ENCODE measurements around the gene MRPL53.
A peak's percentile ranks its signal among the peaks of the same experiment; 100 is the strongest.
"Not testable (repeated sequence)": the region's sequence is repeated elsewhere in the genome, so short reads cannot be mapped to it uniquely, and the experiment has no call there.

Gene MRPL53

DNA sequence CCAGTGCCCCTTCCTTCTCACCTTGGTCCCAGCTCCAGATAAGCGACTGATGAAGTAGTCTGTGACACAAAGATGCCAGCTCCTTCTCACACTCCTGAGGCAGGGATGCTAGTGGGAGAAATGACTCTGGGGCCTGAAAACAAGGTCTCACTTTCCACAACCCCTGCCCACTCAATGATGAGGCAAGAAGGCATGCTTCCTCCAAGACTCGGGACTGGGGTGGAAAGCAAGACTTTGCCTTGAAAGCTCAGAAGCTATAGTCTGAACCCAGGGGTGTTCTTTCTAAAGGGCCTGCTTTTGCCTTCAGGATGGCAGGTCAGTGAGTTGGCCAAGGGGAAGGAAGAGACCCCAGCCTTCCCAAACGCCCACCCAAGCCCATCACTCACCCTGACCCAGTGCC lies 9.0 kb upstream of the MRPL53 start:
- DNase-seq, result no peak

DNA sequence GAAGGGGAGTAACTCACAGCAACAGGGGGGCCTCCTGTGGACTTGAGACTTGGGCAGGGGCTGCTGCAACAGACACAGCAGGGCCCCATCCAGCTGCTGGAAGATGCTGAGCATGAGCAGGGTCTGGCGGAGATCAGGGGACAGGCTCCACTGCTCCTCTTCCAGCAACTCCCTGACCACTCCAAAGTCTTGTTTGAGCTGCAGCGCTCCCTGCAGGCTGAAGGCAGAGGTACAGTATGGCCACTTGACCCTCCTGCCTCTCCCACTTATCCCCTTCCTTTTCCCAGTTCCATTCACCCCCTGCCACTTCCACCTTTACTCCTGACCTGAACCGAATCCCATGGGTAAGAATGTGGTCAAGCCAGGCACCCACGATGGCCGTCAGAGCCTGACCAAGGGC lies 2.4 kb upstream of the MRPL53 start:
- DNase-seq, result no peak

DNA sequence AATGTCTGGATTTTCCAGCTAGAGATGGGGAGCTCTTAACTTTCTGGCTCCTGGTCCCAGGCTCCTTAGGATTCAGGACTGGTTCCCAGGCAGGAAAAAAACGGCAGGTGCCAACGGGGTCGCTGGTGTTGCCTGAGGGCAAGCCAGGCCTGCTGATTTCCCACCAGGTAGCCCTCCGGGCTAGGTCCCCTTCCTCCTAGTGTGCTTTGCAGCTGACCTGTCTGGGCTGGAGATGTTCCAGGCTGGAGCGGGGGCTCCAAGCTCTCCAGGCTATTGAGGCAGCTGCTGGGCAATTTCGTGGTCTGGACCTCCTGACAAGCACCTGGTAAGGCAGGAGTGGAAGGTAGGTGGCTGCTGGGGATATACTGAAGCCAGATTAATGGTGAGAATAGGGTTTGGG lies 2.0 kb upstream of the MRPL53 start:
- DNase-seq, result no peak

DNA sequence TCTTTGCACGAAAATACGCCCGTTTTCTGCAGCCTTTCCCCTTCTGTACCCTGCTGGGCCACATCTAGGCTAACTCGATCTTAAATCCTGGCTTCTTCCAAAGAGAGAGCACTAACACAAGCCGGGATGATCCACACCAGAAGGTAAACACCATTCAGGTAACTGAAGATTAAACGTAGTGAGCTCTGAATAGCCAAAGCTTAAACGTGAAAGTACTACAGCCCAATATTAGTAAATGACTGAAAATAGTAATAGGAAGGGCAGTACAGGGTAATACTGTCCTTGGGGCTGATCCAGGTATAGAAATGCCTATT lies 422 bp upstream of the MRPL53 start:
- DNase-seq, result no peak

DNA sequence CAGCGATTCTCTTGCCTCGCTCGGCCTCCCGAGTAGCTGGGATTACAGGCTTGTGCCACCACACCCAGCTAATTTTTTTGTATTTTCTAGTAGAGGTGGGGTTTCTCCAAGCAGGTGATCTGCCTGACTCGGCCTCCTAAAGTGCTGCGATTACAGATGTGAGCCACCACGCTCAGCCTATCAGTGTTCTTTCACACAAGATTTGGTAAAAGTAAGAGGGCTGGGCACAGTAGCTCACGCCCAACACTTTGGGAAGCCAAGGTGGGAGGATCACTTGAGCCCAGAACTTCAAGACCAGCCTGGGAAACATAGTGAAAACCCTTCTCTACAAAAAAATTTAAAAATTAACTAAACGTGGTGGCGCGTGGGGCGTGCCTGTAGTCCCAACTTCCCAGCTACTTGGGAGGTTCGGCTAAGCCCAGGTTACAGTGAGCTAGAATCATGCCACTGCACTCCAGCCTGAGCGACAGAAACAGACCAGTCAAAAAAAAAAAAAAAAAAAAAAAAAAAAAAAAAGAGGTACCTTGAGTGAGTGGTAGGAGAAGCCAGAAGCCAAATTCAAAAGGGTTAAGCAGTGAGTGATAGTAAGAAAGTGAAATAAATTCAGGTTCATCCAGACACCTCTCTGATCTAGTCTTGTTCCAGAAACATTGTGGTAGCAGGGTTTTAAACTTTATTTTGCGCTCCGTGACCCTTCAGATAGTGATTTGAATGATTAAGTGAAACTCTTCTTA lies 981 bp downstream of the MRPL53 start:
- peak; percentile 63 for DNase-seq

DNA sequence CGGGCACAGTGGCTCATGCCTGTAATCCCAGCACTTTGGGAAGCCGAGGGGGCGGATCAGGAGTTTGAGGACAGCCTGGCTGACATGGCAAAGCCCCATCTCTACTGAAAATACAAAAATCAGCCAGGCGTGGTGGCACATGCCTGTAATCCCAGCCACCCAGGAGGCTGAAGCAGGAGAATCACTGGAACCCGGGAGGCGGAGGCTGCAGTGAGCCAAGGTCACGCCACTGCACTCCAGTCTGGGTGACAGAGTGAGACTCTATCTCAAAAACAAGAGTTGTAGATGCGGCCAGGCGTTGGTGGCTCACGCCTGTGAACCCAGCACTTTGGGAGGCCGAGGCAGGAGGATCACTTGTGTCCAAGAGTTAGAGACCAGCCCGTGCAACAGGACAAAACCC lies 1.7 kb downstream of the MRPL53 start:
- DNase-seq, result not testable (repeated sequence)

DNA sequence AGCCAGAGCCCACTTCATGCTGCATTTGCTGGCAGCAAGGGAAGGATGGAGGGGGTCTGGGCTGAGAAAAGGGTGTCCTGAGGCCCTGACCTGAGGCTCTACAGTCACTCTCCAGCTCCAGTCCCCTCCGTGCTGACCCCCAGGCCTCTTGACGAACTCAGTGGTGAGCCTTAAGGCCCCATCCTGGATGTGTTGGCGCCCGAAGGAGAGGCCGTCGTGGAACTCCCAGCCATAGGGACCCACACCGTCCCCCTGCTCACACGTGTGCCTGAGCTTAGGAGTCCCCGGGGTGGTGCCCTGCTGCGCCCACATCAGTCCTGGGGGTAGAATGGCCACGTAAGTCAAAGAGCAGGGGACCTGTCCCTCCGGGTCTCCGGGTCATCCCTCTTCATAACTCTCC lies 8.1 kb downstream of the MRPL53 start:
- no peak for DNase-seq

DNA sequence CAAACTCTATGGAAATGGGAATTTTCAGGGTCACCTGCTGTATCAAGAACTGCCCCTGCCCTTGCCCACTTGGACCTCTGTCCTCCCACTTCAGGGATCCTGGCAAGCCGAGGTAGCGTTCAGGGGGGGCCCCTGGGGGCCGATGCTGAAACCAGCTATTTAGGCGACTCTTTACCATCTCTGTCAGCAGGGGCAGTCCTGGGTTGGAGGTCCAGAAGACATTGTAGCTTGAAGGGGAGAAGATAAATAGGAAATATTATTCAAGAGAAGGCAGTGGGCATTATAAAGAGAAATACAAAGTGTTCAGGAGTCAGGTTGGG lies 9.7 kb downstream of the MRPL53 start:
- no peak for DNase-seq

DNA sequence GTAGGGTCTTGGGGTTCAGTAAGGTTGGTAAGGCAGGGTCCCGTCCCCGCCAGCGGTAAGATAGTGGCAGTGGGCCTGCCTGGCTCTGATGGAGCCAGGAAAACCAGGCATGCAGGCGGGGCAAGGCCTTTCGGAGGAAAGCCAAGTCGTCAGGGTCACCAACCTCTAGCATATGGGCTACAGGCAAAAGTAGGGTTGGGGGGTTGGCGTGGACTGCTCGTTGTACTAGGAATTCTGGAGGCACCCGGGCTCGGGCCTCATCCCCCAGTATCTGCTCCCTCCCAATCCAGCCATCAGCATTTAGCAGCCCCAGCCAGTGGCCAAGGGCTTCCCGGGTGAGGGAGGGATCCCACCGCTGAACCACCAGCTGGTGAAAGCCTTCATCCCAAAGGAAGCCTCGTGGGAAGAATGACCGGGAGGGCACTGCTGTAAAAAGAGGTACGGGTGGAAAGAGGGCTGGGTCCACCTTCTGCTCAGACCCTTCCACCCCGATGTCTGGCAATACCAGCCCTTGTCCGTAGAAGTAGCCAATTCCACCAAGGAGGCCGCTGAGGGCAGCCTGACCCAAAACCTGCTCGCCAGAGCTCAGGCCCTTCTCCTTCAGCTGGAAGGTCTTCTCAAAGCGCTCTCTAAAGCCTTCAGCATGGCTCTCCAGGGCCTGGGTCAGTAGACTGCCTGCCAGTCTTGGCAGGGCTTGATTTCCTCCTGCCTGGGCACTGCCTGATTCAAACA lies 10.3 kb downstream of the MRPL53 start:
- no peak for DNase-seq

DNA sequence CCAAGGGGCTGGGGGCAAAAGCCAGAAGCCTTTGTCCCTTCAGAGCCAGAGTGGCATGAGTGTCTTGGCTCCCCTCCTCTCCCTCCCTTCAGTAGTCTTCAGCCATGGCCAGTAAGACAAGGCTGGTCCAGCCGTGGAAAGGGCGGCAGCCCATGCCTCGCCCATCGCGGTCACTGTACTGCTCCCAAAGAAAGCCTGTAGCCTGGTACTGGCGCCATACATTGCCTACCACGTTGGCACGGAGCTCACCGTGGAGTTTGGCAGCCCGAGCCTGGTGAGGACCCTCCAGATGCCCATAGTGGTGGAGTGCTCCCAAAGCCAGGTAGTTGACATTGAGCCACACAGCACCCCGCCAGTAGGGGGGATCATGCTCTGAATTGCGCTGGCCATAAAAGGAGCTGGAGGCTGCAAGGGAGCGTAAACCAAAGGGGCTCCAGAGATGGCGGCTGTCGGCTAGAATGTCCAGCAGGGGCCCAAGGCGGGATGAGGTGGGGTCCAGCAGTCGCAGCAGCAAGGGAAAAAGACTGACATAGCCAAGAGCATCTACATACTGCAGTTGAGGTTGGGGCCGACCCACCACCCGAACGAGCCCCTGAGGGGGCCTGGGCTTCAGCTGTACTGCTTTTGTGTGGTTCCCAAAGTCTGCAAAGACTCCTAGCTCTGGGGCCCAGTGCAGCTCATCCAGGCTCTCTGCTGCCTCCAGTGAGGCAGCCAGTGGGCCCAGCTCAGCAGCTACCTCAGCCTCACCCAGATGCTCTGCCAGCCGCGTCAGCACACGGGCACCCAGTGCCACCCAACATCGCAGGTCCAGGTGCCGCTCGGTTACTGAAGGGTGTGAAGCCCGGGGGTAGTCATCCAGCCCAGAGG lies 11.1 kb downstream of the MRPL53 start:
- no peak for DNase-seq

DNA sequence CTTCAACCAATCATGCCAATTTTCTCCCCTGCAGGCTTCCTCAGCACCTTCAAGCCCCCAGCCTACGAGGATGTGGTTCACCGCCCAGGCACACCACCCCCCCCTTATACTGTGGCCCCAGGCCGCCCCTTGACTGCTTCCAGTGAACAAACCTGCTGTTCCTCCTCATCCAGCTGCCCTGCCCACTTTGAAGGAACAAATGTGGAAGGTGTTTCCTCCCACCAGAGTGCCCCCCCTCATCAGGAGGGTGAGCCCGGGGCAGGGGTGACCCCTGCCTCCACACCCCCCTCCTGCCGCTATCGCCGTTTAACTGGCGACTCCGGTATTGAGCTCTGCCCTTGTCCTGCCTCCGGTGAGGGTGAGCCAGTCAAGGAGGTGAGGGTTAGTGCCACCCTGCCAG lies 12.3 kb downstream of the MRPL53 start:
- not testable (repeated sequence) for DNase-seq

DNA sequence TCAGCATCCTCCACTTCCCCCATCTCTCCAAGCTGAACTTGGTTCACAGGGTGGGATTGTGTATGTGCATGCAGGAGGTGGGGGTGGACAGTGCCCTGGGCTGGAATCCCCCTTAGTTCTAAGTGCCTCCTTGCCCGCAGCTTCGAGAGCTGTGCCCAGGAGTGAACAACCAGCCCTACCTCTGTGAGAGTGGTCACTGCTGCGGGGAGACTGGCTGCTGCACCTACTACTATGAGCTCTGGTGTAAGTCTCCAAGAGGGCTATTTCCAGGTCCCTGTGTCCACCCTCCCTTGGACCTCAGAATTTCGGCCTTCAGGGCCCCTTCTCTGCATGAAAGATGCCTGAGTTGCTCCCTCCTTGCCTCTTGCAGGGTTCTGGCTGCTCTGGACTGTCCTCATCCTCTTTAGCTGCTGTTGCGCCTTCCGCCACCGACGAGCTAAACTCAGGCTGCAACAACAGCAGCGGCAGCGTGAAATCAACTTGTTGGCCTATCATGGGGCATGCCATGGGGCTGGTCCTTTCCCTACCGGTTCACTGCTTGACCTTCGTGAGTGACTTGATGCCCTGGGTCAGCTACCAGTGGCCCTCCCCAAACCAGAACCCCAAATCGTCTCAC lies 12.9 kb downstream of the MRPL53 start:
- DNase-seq, result not testable (repeated sequence)

DNA sequence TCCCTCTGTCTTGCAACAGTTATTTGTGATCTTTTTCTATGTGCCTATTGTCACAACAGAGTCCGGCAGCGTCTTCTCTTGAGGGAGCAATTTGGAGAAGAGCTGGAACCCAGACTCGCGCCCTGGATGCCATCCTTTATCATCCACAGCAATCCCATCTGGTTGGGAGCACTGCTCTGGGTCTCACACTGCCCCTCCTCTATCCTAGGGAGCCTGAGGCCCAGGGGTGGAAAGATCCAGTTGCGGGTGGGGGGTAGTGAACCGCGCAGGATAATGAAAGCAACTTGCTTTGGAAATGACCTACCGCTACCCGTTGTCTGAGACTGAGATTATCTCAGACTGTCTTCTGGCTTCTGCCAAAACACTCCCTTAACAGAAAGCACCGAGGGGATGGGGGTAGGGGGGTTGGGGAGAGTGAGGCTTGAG lies 13.5 kb downstream of the MRPL53 start:
- DNase-seq, result no peak

DNA sequence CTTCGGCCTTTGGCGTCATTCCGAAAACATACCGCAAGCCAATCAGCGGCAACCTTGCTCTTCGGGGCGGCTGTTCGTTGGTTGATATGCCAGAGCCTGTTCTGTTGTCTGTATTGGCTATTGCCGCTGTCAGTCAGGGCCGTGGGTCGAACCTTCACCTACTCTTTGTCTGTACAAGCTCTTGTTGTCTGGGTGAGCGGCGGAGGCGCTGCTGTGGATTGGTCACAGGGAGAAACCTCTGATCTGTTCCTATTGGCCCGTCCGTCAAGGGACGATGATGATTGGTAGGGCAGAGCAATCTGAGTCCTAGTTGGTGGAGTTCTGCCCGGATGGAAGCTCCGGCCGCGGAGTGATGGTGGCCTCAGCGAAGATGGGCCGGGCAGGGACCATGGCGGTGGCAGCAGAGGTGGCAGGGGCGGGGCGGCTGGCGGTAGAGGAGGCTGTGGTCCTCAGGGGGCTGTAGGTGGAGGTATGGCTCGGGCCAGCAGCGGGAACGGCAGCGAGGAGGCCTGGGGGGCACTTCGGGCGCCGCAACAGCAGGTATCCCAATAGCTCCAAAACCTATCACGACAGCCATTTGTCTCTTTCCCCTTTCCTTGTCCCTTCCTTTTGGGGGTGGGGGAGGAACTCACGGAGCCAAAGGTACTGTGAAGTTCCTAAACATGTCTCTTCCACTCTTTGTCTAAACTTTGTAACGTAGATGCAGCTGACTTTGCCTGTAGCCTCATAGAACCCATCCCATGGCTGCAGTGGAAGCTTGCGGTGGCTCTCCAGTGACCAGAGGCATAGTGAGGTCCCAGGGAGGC lies 14.1 kb downstream of the MRPL53 start, which contains the start of gene WBP1:
Gene WBP1, plus strand, starts transcription at position 307 of the 806 bp plus-strand sequence. Its CDS starts 165 bp downstream, at position 472.
- peak; percentile 100 for DNase-seq

DNA sequence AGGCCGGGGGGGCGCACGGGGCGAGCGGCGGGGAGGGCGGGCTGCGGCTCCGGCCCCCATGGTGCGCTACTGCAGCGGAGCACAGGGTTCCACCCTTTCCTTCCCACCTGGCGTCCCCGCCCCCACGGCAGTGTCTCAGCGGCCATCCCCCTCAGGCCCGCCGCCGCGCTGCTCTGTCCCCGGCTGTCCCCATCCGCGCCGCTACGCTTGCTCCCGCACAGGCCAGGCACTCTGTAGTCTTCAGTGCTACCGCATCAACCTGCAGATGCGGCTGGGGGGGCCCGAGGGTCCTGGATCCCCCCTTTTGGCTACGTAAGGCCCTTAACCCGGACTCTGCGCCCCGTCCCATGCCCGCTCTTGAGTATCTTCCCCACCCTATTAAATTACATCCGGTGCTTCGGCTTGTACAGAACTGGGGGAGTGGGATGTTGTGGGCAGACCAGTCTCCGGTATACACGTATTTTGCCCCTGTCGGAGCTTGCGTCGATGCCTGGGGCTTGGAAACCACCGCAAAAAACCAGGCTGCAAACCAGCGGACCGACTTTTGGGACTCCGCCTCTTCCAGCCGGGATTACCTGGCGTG lies 14.8 kb downstream of the MRPL53 start:
- no peak for DNase-seq

DNA sequence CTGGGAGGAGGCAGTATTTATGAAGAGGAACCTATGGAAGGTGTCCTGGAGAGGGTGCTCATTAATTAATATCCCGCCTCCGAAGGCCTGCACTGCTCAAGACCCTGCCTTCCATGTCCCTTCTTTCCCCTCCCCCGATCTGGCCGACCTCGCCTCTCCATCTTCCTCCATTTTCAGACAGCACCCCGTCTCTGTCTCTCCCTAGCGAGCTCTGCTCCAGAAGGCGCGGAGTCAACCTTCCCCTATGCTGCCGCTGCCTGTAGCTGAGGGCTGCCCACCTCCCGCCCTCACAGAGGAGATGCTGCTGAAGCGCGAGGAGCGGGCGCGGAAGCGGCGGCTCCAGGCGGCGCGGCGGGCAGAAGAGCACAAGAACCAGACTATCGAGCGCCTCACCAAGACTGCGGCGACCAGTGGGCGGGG lies 15.3 kb downstream of the MRPL53 start:
- peak; percentile 27 for DNase-seq

DNA sequence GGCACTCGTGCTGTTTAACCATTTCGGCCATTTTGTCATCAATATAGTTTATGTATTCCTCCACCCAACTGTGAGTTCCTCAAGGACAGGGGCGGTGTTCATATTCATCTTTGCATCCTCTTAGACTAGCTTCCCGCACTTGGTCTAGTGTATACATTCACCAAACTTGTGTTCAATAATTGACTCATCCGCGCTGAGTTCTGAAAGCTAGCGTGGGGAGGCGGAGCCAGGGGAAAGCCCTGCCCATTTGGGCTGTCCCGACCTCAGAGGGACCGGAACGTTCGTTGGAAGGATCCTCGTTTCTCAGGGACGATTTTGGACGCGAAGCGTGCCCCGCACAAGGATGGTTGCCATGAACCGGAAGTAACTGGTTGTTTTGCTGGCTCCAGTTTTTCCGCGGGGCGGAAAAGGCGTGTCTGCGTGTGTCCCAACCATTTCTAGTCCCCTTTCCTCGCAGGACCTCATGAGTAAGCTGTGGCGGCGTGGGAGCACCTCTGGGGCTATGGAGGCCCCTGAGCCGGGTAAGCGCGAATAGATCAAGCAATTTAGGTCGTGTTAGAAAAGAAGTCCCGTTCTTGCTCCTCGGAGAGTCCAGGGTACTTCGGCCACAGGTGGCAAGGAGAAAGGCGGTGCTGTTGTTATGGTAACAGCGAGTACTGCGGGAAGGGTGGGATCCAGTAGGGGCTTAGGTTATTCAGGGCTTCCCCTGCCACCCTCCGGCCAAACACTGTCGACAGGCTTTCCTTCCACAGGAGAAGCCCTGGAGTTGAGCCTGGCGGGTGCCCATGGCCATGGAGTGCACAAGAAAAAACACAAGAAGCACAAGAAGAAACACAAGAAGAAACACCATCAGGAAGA lies 17.6 kb downstream of the MRPL53 start, which contains the start of gene INO80B:
Gene INO80B, plus strand, starts transcription at position 434 of the 858 bp plus-strand sequence. Its CDS starts 30 bp downstream, at position 464.
- DNase-seq, result peak; percentile 99

DNA sequence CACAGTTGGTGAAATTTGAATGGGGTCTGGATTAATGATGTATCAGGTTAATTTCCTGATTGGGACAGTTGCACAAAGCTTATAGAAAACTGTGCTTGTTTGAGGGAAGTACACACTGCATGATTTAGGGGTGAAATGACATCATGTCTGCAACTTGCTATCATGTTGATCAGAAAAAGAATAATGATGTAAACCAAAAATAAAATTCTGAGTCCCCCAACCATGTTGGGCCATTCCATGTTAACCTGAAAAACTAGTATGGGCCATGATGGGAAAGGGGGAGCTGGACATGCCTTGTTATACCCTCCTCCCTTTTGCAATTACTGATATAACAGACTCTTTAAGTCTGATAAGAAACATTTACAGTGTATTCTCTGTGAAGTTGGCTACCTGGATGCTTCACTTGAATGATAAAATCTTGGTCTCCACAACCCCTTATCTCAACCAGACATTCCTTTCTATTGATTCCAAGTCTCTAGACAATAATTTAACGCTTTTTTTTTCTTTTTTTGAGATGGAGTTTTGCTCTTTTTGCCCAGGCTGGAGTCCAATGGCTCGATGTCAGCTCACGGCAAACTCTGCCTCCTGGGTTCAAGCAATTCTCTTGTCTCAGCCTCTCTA lies 21.8 kb downstream of the MRPL53 start:
- DNase-seq, result no peak

DNA sequence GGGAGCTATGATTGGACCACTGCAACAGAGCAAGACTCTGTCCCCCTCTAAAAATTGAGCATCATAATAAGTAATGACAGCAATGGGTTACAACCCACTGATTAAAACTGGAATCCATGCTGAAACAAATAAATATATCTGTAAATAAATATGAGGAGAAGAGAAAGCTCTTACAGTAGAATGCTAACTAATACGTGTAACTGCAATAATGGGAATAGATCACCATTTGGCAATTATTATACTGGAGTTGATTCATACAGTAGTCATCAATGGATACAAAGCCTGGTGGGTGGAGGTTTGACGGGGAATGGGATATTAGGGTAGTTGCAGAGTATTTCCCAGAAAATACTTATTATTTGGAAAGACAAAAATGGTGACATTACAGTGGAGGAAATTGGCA lies 23.7 kb downstream of the MRPL53 start:
- no peak for DNase-seq

DNA sequence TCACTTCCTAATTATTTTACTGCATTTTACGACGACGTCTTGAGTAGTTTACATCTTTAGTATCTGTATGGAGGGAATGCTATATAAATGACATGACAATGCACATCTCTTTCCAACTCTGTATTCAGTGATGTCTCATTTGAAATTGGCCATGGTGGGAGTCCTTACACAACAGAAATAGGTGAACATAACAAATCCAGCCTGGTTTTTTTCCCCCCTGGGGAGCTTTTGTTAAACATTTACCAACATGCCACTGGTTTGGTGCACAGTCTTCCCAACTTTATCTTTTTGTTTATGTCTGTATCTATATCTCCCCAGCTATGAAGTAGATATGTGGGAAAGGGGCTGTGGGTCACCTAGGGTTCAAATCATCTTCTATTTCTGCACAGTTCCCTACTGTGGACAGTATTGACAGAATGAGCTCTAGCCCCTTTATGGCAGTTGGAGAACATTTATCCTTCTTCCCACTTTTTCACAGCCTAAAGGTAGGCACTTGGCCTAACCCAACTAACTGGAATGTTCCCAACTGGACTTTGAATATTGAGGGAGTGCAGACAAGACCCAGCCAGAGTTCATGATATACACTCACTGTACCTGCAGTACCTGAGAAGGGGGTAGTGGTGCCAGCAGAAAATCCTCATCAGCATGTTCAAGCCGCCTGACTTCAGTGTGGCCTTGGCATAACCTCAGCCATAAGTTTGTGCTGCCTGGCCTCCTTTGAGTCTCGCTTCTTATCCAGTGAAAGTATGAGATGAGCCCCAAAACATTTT lies 25.1 kb downstream of the MRPL53 start:
- no peak for DNase-seq

Data from kidney glomerular epithelial cell (primary cell).